ENCODE measurements around the gene FASTKD3.

FASTKD3 gene

GRCh38 chr5:7872517-7873130, 3.8 kb upstream of the FASTKD3 start:
- no peak overlapping the region for H3K4me3 ChIP-seq (ENCODE audit: low read depth, low read length)
- no peak for TF ChIP-seq CTCF (IDR thresholded peaks at IDR 0.05; ENCODE audit: control insufficient read depth, extremely low read depth, insufficient read depth)
- DNase-seq (ENCODE audit: low read depth): no peak

GRCh38 chr5:7871653-7872052, 2.8 kb upstream of the FASTKD3 start:
- no peak overlapping the region for H3K4me3 ChIP-seq (ENCODE audit: low read depth, low read length)
- TF ChIP-seq CTCF (IDR thresholded peaks at IDR 0.05; ENCODE audit: control insufficient read depth, extremely low read depth, insufficient read depth): no peak
- DNase-seq (ENCODE audit: low read depth): no peak

- TF ChIP-seq CTCF (IDR thresholded peaks at IDR 0.05; ENCODE audit: control insufficient read depth, extremely low read depth, insufficient read depth): no peak
- peak overlapping the region; percentile 81 for H3K4me3 ChIP-seq (ENCODE audit: low read depth, low read length)
- no peak for DNase-seq (ENCODE audit: low read depth)
Measured at GRCh38 chr5:7869474-7870136, 774 bp upstream of the FASTKD3 start.

GRCh38 chr5:7868427-7868772, 431 bp downstream of the FASTKD3 start:
- peak overlapping the region; percentile 81 for H3K4me3 ChIP-seq (ENCODE audit: low read depth, low read length)
- DNase-seq (ENCODE audit: low read depth): no peak
- no peak for TF ChIP-seq CTCF (IDR thresholded peaks at IDR 0.05; ENCODE audit: control insufficient read depth, extremely low read depth, insufficient read depth)

- no peak for TF ChIP-seq CTCF (IDR thresholded peaks at IDR 0.05; ENCODE audit: control insufficient read depth, extremely low read depth, insufficient read depth)
- DNase-seq (ENCODE audit: low read depth): no peak
- no peak overlapping the region for H3K4me3 ChIP-seq (ENCODE audit: low read depth, low read length)
Measured at GRCh38 chr5:7867260-7867659, 1.6 kb downstream of the FASTKD3 start.

- DNase-seq (ENCODE audit: low read depth): no peak
- H3K4me3 ChIP-seq (ENCODE audit: low read depth, low read length): no peak overlapping the region
- TF ChIP-seq CTCF (IDR thresholded peaks at IDR 0.05; ENCODE audit: control insufficient read depth, extremely low read depth, insufficient read depth): no peak
Measured at GRCh38 chr5:7866196-7866595, 2.6 kb downstream of the FASTKD3 start.
